ENCODE data around the gene RABGAP1L.

DNA sequence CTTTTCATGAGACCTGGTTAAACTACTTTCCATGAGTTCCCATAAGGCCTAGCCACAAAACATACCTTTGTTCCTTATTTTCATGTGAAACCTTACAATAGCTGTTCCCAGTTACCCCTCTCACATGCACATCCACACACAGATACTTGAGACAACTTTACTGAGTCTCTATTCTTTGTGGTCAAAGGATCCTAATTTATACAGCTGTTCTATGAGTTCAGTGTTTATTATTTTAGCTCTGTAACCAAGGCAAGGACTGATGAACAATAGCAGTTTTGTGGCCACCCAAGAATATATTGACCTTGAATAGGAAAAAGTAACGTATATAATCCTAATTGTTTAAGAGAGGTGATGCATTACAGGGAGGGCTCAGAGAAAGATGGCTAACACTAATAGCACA lies 679.9 kb downstream of the RABGAP1L start:
- TF ChIP-seq, protein P1, sequence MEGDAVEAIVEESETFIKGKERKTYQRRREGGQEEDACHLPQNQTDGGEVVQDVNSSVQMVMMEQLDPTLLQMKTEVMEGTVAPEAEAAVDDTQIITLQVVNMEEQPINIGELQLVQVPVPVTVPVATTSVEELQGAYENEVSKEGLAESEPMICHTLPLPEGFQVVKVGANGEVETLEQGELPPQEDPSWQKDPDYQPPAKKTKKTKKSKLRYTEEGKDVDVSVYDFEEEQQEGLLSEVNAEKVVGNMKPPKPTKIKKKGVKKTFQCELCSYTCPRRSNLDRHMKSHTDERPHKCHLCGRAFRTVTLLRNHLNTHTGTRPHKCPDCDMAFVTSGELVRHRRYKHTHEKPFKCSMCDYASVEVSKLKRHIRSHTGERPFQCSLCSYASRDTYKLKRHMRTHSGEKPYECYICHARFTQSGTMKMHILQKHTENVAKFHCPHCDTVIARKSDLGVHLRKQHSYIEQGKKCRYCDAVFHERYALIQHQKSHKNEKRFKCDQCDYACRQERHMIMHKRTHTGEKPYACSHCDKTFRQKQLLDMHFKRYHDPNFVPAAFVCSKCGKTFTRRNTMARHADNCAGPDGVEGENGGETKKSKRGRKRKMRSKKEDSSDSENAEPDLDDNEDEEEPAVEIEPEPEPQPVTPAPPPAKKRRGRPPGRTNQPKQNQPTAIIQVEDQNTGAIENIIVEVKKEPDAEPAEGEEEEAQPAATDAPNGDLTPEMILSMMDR (conservative IDR thresholded peaks at IDR 0.05; ENCODE audit: low read length) = no peak
- TF ChIP-seq EZH2phosphoT487 (IDR thresholded peaks at IDR 0.05; ENCODE audit: borderline replicate concordance, low read depth, low read length) = no peak

All from OCI-LY7 (cell line).